ENCODE results near the gene SERPINI1.

DNA sequence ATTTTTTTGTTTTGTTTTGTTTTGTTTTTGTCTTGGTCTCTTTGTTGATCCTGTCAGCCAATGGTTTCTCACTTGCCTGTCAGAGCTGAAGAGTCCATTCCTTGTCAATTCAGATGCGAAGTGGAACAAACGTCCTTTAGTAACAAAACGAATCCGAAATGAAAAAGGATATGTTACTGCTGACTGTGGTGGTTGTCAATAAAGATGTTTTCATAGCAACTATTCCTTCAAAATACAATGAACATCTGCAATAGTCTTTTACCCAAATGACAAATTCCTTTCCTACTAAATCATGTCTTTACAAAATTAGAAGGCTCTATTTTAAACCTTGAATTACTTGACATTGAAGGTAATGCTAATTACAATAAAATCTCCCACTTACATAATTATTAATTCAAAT lies 134.7 kb downstream of the SERPINI1 start:
- TF ChIP-seq, protein P1, sequence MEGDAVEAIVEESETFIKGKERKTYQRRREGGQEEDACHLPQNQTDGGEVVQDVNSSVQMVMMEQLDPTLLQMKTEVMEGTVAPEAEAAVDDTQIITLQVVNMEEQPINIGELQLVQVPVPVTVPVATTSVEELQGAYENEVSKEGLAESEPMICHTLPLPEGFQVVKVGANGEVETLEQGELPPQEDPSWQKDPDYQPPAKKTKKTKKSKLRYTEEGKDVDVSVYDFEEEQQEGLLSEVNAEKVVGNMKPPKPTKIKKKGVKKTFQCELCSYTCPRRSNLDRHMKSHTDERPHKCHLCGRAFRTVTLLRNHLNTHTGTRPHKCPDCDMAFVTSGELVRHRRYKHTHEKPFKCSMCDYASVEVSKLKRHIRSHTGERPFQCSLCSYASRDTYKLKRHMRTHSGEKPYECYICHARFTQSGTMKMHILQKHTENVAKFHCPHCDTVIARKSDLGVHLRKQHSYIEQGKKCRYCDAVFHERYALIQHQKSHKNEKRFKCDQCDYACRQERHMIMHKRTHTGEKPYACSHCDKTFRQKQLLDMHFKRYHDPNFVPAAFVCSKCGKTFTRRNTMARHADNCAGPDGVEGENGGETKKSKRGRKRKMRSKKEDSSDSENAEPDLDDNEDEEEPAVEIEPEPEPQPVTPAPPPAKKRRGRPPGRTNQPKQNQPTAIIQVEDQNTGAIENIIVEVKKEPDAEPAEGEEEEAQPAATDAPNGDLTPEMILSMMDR (IDR thresholded peaks at IDR 0.05) = no peak
- no peak for TF ChIP-seq POLR2AphosphoS5 (IDR thresholded peaks at IDR 0.05)
